ENCODE data around the gene EDAR. TPM values are rescaled to one million over a fixed set of nuclear protein-coding genes. Genes with fewer than 3 reads are reported as not detected.

Gene EDAR
- total RNA-seq, 1 donor from 2014 or later = 0.24 TPM

GRCh38 chr2:108924580-108925251 lies 64.3 kb downstream of the EDAR start:
- DNase-seq (ENCODE audit: low spot score, unreplicated experiment) = no peak
- Mint-ChIP-seq H3K4me1 (ENCODE audit: low read depth) (peaks cover 8% of the 10 kb centered on the region), H3K27me3 (peaks cover 23% of the 10 kb centered on the region), H3K36me3 (ENCODE audit: insufficient read depth) (no peaks in the 10 kb centered on the region), H3K4me3 (ENCODE audit: low read depth) (no peak overlapping the region), H3K27ac (peak overlapping the region; percentile 62), H3K9me3 (ENCODE audit: low read depth) (no peaks in the 10 kb centered on the region)
- TF ChIP-seq CTCF (IDR thresholded peaks at IDR 0.05; ENCODE audit: unreplicated experiment) = no peak

GRCh38 chr2:108923736-108924579 lies 65.1 kb downstream of the EDAR start:
- no peak overlapping the region for H3K27ac Mint-ChIP-seq
- H3K27me3 Mint-ChIP-seq = peaks cover 19% of the 10 kb centered on the region
- no peaks in the 10 kb centered on the region for H3K36me3 Mint-ChIP-seq (ENCODE audit: insufficient read depth)
- H3K4me1 Mint-ChIP-seq (ENCODE audit: low read depth) = peaks cover 8% of the 10 kb centered on the region
- no peaks in the 10 kb centered on the region for H3K9me3 Mint-ChIP-seq (ENCODE audit: low read depth)
- no peak overlapping the region for H3K4me3 Mint-ChIP-seq (ENCODE audit: low read depth)
- TF ChIP-seq CTCF (IDR thresholded peaks at IDR 0.05; ENCODE audit: unreplicated experiment) = no peak
- no peak for DNase-seq (ENCODE audit: low spot score, unreplicated experiment)

- no peak overlapping the region for H3K4me3 Mint-ChIP-seq (ENCODE audit: low read depth)
- no peak for DNase-seq (ENCODE audit: low spot score, unreplicated experiment)
These were observed 65.9 kb downstream of the EDAR start for GRCh38 chr2:108923019-108923700.

GRCh38 chr2:108922141-108922915 lies 66.7 kb downstream of the EDAR start:
- Mint-ChIP-seq H3K9me3 (ENCODE audit: low read depth) (no peaks in the 10 kb centered on the region), H3K27me3 (peaks cover 14% of the 10 kb centered on the region), H3K27ac (peak overlapping the region; percentile 15), H3K36me3 (ENCODE audit: insufficient read depth) (no peaks in the 10 kb centered on the region), H3K4me1 (ENCODE audit: low read depth) (peaks cover 6% of the 10 kb centered on the region), H3K4me3 (ENCODE audit: low read depth) (no peak overlapping the region)
- TF ChIP-seq CTCF (IDR thresholded peaks at IDR 0.05; ENCODE audit: unreplicated experiment) = no peak
- no peak for DNase-seq (ENCODE audit: low spot score, unreplicated experiment)

More at GRCh38 chr2:108923019-108923700, 65.9 kb downstream of the EDAR start:
- H3K36me3 Mint-ChIP-seq (ENCODE audit: insufficient read depth) = no peaks in the 10 kb centered on the region
- no peak overlapping the region for H3K27ac Mint-ChIP-seq
- H3K4me1 Mint-ChIP-seq (ENCODE audit: low read depth) = peaks cover 6% of the 10 kb centered on the region
- TF ChIP-seq CTCF (IDR thresholded peaks at IDR 0.05; ENCODE audit: unreplicated experiment) = no peak
- H3K9me3 Mint-ChIP-seq (ENCODE audit: low read depth) = no peaks in the 10 kb centered on the region
- H3K27me3 Mint-ChIP-seq = peaks cover 15% of the 10 kb centered on the region

Data from progenitor cell of endocrine pancreas (in vitro differentiated cells).